Ovary (tissue), 3 donors: Measurements from ENCODE around the gene SLC7A10.

Experiments used
- POLR2A ChIP-seq: fragments of 450-650 bp; IDR thresholded peaks from one replicate; pipeline ENCODE4 v1.6.1; 2017; ENCODE audit warnings: antibody characterized with exemption, mild to moderate bottlenecking, moderate library complexity
- TF ChIP-seq, protein P1 (sequence below), 3 donors: fragments of 450-650 bp in 2 of 3; fragments of 200-600 bp in 1 of 3; IDR thresholded peaks; one replicate each; pipeline versions ENCODE4 v1.5.1 to v1.8.0; 2016 to 2022; ENCODE audit warnings: antibody characterized with exemption in 3 of 3, mild to moderate bottlenecking in 1 of 3
- donor health status: DM: no; HTN: no; CAD: no.

GRCh38 chr19:33256261-33256660 lies 30.6 kb upstream of the SLC7A10 start:
- TF ChIP-seq POLR2A = no peak
- TF ChIP-seq, protein P1, sequence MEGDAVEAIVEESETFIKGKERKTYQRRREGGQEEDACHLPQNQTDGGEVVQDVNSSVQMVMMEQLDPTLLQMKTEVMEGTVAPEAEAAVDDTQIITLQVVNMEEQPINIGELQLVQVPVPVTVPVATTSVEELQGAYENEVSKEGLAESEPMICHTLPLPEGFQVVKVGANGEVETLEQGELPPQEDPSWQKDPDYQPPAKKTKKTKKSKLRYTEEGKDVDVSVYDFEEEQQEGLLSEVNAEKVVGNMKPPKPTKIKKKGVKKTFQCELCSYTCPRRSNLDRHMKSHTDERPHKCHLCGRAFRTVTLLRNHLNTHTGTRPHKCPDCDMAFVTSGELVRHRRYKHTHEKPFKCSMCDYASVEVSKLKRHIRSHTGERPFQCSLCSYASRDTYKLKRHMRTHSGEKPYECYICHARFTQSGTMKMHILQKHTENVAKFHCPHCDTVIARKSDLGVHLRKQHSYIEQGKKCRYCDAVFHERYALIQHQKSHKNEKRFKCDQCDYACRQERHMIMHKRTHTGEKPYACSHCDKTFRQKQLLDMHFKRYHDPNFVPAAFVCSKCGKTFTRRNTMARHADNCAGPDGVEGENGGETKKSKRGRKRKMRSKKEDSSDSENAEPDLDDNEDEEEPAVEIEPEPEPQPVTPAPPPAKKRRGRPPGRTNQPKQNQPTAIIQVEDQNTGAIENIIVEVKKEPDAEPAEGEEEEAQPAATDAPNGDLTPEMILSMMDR (IDR thresholded peaks at IDR 0.05) = no peak
